ENCODE results near the gene PIMREG. TPM values are rescaled to one million over a fixed set of nuclear protein-coding genes. Genes with fewer than 3 reads are reported as not detected.
A peak's percentile ranks its signal among the peaks of the same experiment; 100 is the strongest.

PIMREG gene
- total RNA-seq, 1 donor from 2014 or later = 0.62 TPM

- no peak for ATAC-seq
- Histone ChIP-seq H3K4me1 (no peaks in the 10 kb centered on the region), H3K36me3 (no peaks in the 10 kb centered on the region), H3K27ac (no peak overlapping the region), H3K9me3 (no peaks in the 10 kb centered on the region), H3K27me3 (ENCODE audit: low read depth) (no peaks in the 10 kb centered on the region), H3K4me3 (no peak overlapping the region)
- TF ChIP-seq CTCF (IDR thresholded peaks at IDR 0.05) = no peak
- intact Hi-C loops (cut with DNase I) = no loop called here
- DNase-seq = no peak
These were observed 39.3 kb downstream of the PIMREG start for GRCh38 chr17:6483507-6483906.

GRCh38 chr17:6485646-6486412 is 41.6 kb downstream of the PIMREG start:
- Histone ChIP-seq H3K27me3 (ENCODE audit: low read depth) (no peaks in the 10 kb centered on the region), H3K4me1 (no peaks in the 10 kb centered on the region), H3K36me3 (no peaks in the 10 kb centered on the region), H3K4me3 (no peak overlapping the region), H3K27ac (no peak overlapping the region), H3K9me3 (no peaks in the 10 kb centered on the region)
- DNase-seq (no peak), ATAC-seq (no peak)
- no peak for TF ChIP-seq CTCF (IDR thresholded peaks at IDR 0.05)
- intact Hi-C loops (cut with DNase I) = no loop called here

- Histone ChIP-seq H3K4me3 (no peak overlapping the region), H3K36me3 (no peaks in the 10 kb centered on the region), H3K4me1 (no peaks in the 10 kb centered on the region), H3K27ac (no peak overlapping the region), H3K27me3 (ENCODE audit: low read depth) (no peaks in the 10 kb centered on the region), H3K9me3 (no peaks in the 10 kb centered on the region)
- DNase-seq (peak; percentile 56), ATAC-seq (peak in 1 of 2 donors; percentile 39)
- intact Hi-C loops (cut with DNase I) = no loop called here
- TF ChIP-seq CTCF (IDR thresholded peaks at IDR 0.05) = no peak
These were observed 43.2 kb downstream of the PIMREG start for GRCh38 chr17:6487251-6488007.

GRCh38 chr17:6488008-6488539 is 43.8 kb downstream of the PIMREG start:
- Histone ChIP-seq H3K4me1 (no peaks in the 10 kb centered on the region), H3K27me3 (ENCODE audit: low read depth) (no peaks in the 10 kb centered on the region), H3K27ac (no peak overlapping the region), H3K9me3 (no peaks in the 10 kb centered on the region), H3K36me3 (no peaks in the 10 kb centered on the region), H3K4me3 (no peak overlapping the region)
- ATAC-seq = no peak
- no peak for TF ChIP-seq CTCF (IDR thresholded peaks at IDR 0.05)
- intact Hi-C loops (cut with DNase I) = no loop called here
- no peak for DNase-seq

GRCh38 chr17:6489016-6489550 is 44.8 kb downstream of the PIMREG start:
- no peaks in the 10 kb centered on the region for H3K9me3 ChIP-seq
- ATAC-seq (no peak), DNase-seq (peak; percentile 12)
- H3K4me3 ChIP-seq = no peak overlapping the region
- no peaks in the 10 kb centered on the region for H3K27me3 ChIP-seq (ENCODE audit: low read depth)
- no peaks in the 10 kb centered on the region for H3K36me3 ChIP-seq
- TF ChIP-seq CTCF (IDR thresholded peaks at IDR 0.05) = no peak
- intact Hi-C loops (cut with DNase I) = no loop called here
- H3K27ac ChIP-seq = no peak overlapping the region
- H3K4me1 ChIP-seq = no peaks in the 10 kb centered on the region

All from lower lobe of right lung (tissue), 2 donors.